GM12872 (cell line): ENCODE results near the gene ELFN2.
A peak's percentile ranks its signal among the peaks of the same experiment; 100 is the strongest.

Experiments
- CTCF ChIP-seq: IDR thresholded peaks from 3 replicates; pipeline ENCODE4 v1.5.1; 2011; ENCODE audit warnings: low read depth, mild to moderate bottlenecking, low read length, moderate library complexity; ENCODE audit not compliant: insufficient read depth

Gene ELFN2

GRCh38 chr22:37431366-37431765 lies 4.1 kb upstream of the ELFN2 start:
- TF ChIP-seq CTCF, result no peak

- TF ChIP-seq CTCF, result no peak
These were observed 3.7 kb upstream of the ELFN2 start for GRCh38 chr22:37430941-37431340.

GRCh38 chr22:37428649-37429586 lies 1.6 kb upstream of the ELFN2 start:
- peak; percentile 85 for TF ChIP-seq CTCF

- no peak for TF ChIP-seq CTCF
These were observed 694 bp upstream of the ELFN2 start for GRCh38 chr22:37427711-37428635.

- no peak for TF ChIP-seq CTCF
These were observed 559 bp downstream of the ELFN2 start for GRCh38 chr22:37426706-37427134.

GRCh38 chr22:37425800-37426705 lies 1.2 kb downstream of the ELFN2 start:
- no peak for TF ChIP-seq CTCF
